Activated B cell treated with CpG ODN at 0.5 μM for 24 hours (primary cell): ENCODE results near the gene PRICKLE2. TPM values are rescaled to one million over a fixed set of nuclear protein-coding genes. Genes with fewer than 3 reads are reported as not detected.

Source experiments
- ATAC-seq: fragments of 200-7000 bp; cut with Tn5 transposase; one replicate; pipeline ENCODE4 v1.10.0; 2021; ENCODE audit warnings: low read depth, mild to moderate bottlenecking, moderate library complexity
- CTCF ChIA-PET: fragments of 350-600 bp; sonication (Branson Sonifier 250); formaldehyde crosslinking; loops from one replicate; lab custom pipeline; 2021; ENCODE audit warnings: antibody characterized with exemption; lab: Charles Lee
- POLR2A ChIA-PET: fragments of 350-600 bp; sonication (Branson Sonifier 250); formaldehyde crosslinking; loops from one replicate; lab custom pipeline; 2021; ENCODE audit warnings: antibody characterized with exemption; lab: Charles Lee
- DNase-seq: peaks from one replicate; pipeline ENCODE4 v3.0.0; 2022
- H3K27ac Mint-ChIP-seq: one replicate; pipeline ENCODE4 v1.8.0; 2020; ENCODE audit warnings: mixed read lengths
- H3K27me3 Mint-ChIP-seq: one replicate; pipeline ENCODE4 v1.8.0; 2021; ENCODE audit warnings: mixed read lengths
- H3K36me3 Mint-ChIP-seq: one replicate; pipeline ENCODE4 v1.8.0; 2021; ENCODE audit warnings: low read depth, mixed read lengths
- H3K4me1 Mint-ChIP-seq: one replicate; pipeline ENCODE4 v1.8.0; 2021; ENCODE audit warnings: mixed read lengths
- H3K4me3 Mint-ChIP-seq: one replicate; pipeline ENCODE4 v1.8.0; 2020; ENCODE audit warnings: mild to moderate bottlenecking, mixed read lengths
- H3K9me3 Mint-ChIP-seq: one replicate; pipeline ENCODE4 v1.8.0; 2020; ENCODE audit warnings: mixed read lengths
- CTCF ChIP-seq: fragments of 200-600 bp; IDR thresholded peaks from one replicate; pipeline ENCODE4 v1.8.0; 2022; ENCODE audit warnings: antibody characterized with exemption, mild to moderate bottlenecking
- intact Hi-C: fragments of 100-400 bp; cut with micrococcal nuclease; formaldehyde crosslinking; loops from one replicate; pipeline ENCODE4 v1.15.1; 2024
- total RNA-seq: library from RNA; stranded (reverse); gene quantifications from 2 replicates; pipeline ENCODE4 v1.2.3, GENCODE V29; 2022

Gene PRICKLE2
- total RNA-seq, 1 donor from 2014 or later = 0.33 TPM

- peaks cover 2% of the 10 kb centered on the region for H3K27me3 Mint-ChIP-seq
- no peak for TF ChIP-seq CTCF
- POLR2A ChIA-PET = no interaction called here
- no peaks in the 10 kb centered on the region for H3K36me3 Mint-ChIP-seq
- no peak overlapping the region for H3K4me3 Mint-ChIP-seq
- DNase-seq (no peak), ATAC-seq (no peak)
- CTCF ChIA-PET = no interaction called here
- intact Hi-C loops = no loop called here
- H3K9me3 Mint-ChIP-seq = peaks cover 3% of the 10 kb centered on the region
- H3K27ac Mint-ChIP-seq = no peak overlapping the region
- H3K4me1 Mint-ChIP-seq = no peaks in the 10 kb centered on the region
These were observed 101.3 kb downstream of the PRICKLE2 start for GRCh38 chr3:64123931-64124330.

- DNase-seq (no peak), ATAC-seq (no peak)
- peaks cover 5% of the 10 kb centered on the region for H3K9me3 Mint-ChIP-seq
- no peaks in the 10 kb centered on the region for H3K4me1 Mint-ChIP-seq
- no peak overlapping the region for H3K27ac Mint-ChIP-seq
- no peak for TF ChIP-seq CTCF
- no peak overlapping the region for H3K4me3 Mint-ChIP-seq
- H3K36me3 Mint-ChIP-seq = no peaks in the 10 kb centered on the region
- POLR2A ChIA-PET = no interaction called here
- intact Hi-C loops = no loop called here
- H3K27me3 Mint-ChIP-seq = no peaks in the 10 kb centered on the region
- CTCF ChIA-PET = no interaction called here
These were observed 102.8 kb downstream of the PRICKLE2 start for GRCh38 chr3:64122476-64122875.

- Mint-ChIP-seq H3K27ac (no peak overlapping the region), H3K9me3 (peaks cover 5% of the 10 kb centered on the region), H3K27me3 (no peaks in the 10 kb centered on the region), H3K4me1 (no peaks in the 10 kb centered on the region), H3K4me3 (no peak overlapping the region), H3K36me3 (no peaks in the 10 kb centered on the region)
- CTCF ChIA-PET = no interaction called here
- TF ChIP-seq CTCF = no peak
- POLR2A ChIA-PET = no interaction called here
- DNase-seq = no peak
- ATAC-seq = no peak
- intact Hi-C loops = no loop called here
These were observed 103.4 kb downstream of the PRICKLE2 start for GRCh38 chr3:64121750-64122311.

- CTCF ChIA-PET = no interaction called here
These were observed 104.4 kb downstream of the PRICKLE2 start for GRCh38 chr3:64120876-64121275.

GRCh38 chr3:64117483-64117882, 107.8 kb downstream of the PRICKLE2 start:
- no peak overlapping the region for H3K27ac Mint-ChIP-seq
- CTCF ChIA-PET = no interaction called here

More at GRCh38 chr3:64120876-64121275, 104.4 kb downstream of the PRICKLE2 start:
- Mint-ChIP-seq H3K4me1 (no peaks in the 10 kb centered on the region), H3K4me3 (no peak overlapping the region), H3K27ac (no peak overlapping the region), H3K9me3 (peaks cover 5% of the 10 kb centered on the region), H3K36me3 (no peaks in the 10 kb centered on the region), H3K27me3 (no peaks in the 10 kb centered on the region)
- no peak for TF ChIP-seq CTCF
- POLR2A ChIA-PET = no interaction called here
- DNase-seq (no peak), ATAC-seq (no peak)
- intact Hi-C loops = no loop called here

More at GRCh38 chr3:64117483-64117882, 107.8 kb downstream of the PRICKLE2 start:
- no peaks in the 10 kb centered on the region for H3K27me3 Mint-ChIP-seq
- H3K4me3 Mint-ChIP-seq = no peak overlapping the region
- POLR2A ChIA-PET = no interaction called here
- H3K9me3 Mint-ChIP-seq = peaks cover 16% of the 10 kb centered on the region
- no peak for ATAC-seq
- H3K4me1 Mint-ChIP-seq = no peaks in the 10 kb centered on the region
- DNase-seq = no peak
- intact Hi-C loops = no loop called here
- TF ChIP-seq CTCF = no peak
- no peaks in the 10 kb centered on the region for H3K36me3 Mint-ChIP-seq
